HG03571 (cell line): ENCODE measurements around the gene PTGER3.

Experiments
- ATAC-seq: cut with Tn5 transposase; IDR thresholded peaks from one replicate; pipeline ENCODE4 v1.9.1; 2021; ENCODE audit not compliant: unreplicated experiment

Gene PTGER3

GRCh38 chr1:71047635-71048607 is at the start of gene PTGER3:
PTGER3 (minus strand) TSS chr1:71047816; CDS start chr1:71047577, 239 bp downstream.
- ATAC-seq: no peak

- no peak for ATAC-seq
Measured at GRCh38 chr1:71094913-71095312, 47.3 kb upstream of the PTGER3 start.

- ATAC-seq: no peak
Measured at GRCh38 chr1:71093938-71094337, 46.3 kb upstream of the PTGER3 start.

GRCh38 chr1:71089536-71090270 is 42.1 kb upstream of the PTGER3 start:
- no peak for ATAC-seq

- no peak for ATAC-seq
Measured at GRCh38 chr1:71088645-71089287, 41.1 kb upstream of the PTGER3 start.

GRCh38 chr1:71087713-71088112 is 40.1 kb upstream of the PTGER3 start:
- ATAC-seq: no peak

GRCh38 chr1:71087060-71087459 is 39.4 kb upstream of the PTGER3 start:
- no peak for ATAC-seq

GRCh38 chr1:71086331-71086730 is 38.7 kb upstream of the PTGER3 start:
- no peak for ATAC-seq

GRCh38 chr1:71083271-71083670 is 35.7 kb upstream of the PTGER3 start:
- no peak for ATAC-seq

GRCh38 chr1:71081697-71082080 is 34.1 kb upstream of the PTGER3 start:
- no peak for ATAC-seq

- ATAC-seq: peak; percentile 100
Measured at GRCh38 chr1:71080739-71081696, 33.4 kb upstream of the PTGER3 start, which contains the start of gene ZRANB2. ZRANB2 (minus strand) TSS chr1:71081035; CDS start chr1:71080995, 40 bp downstream.

- ATAC-seq: no peak
Measured at GRCh38 chr1:71080230-71080738, 32.7 kb upstream of the PTGER3 start.

GRCh38 chr1:71074681-71075080 is 27.1 kb upstream of the PTGER3 start:
- no peak for ATAC-seq

- ATAC-seq: no peak
Measured at GRCh38 chr1:71072273-71072672, 24.7 kb upstream of the PTGER3 start.

- no peak for ATAC-seq
Measured at GRCh38 chr1:71071720-71072119, 24.1 kb upstream of the PTGER3 start.

- peak; percentile 89 for ATAC-seq
Measured at GRCh38 chr1:71068325-71069240, 21.0 kb upstream of the PTGER3 start.

GRCh38 chr1:71054791-71055190 is 7.2 kb upstream of the PTGER3 start:
- no peak for ATAC-seq

- no peak for ATAC-seq
Measured at GRCh38 chr1:71054281-71054731, 6.7 kb upstream of the PTGER3 start.

- ATAC-seq: no peak
Measured at GRCh38 chr1:71053758-71054157, 6.1 kb upstream of the PTGER3 start.
